T-cell (primary cell): Measurements from ENCODE around the gene SATB2. TPM values are rescaled to one million over a fixed set of nuclear protein-coding genes. Genes with fewer than 3 reads are reported as not detected.

Experiments used
- ATAC-seq, 4 experiments: fragments of 200-7000 bp in 3 of 4; fragments of 150-1000 bp in 1 of 4; cut with Tn5 transposase; replicated peaks in 1 of 4; 1 replicate in 3 of 4; 2 replicates in 1 of 4; pipeline ENCODE4 v1.10.0; 2021; ENCODE audit warnings: moderate library complexity in 3 of 4, mild to moderate bottlenecking in 2 of 4, moderate number of reproducible peaks in 1 of 4
- CTCF ChIA-PET, 2 donors: fragments of 300-600 bp; sonication (Branson Sonifier 250); formaldehyde crosslinking; loops; one replicate each; lab custom pipeline; 2022; ENCODE audit warnings: antibody characterized with exemption in 2 of 2; lab: Charles Lee
- POLR2A ChIA-PET, 2 donors: fragments of 300-600 bp; sonication (Branson Sonifier 250); formaldehyde crosslinking; loops; one replicate each; lab custom pipeline; 2022; ENCODE audit warnings: antibody characterized with exemption in 2 of 2; lab: Charles Lee
- DNase-seq, 35 experiments: peaks; one replicate each; pipeline versions ENCODE4 v3.0.0 to v3.0.0-alpha.2; 2013 to 2023
- H3K27ac ChIP-seq: one replicate; pipeline ENCODE4 v1.5.1; 2013; ENCODE audit warnings: low read length
- H3K27me3 ChIP-seq, 2 experiments: replicated peaks in 1 of 2; 1 replicate in 1 of 2; 2 replicates in 1 of 2; pipeline versions ENCODE4 v1.6.1 to v1.7.0; 2013; ENCODE audit warnings: low read length in 1 of 2, mixed read lengths in 1 of 2; ENCODE audit not compliant: control insufficient read depth in 2 of 2, insufficient read depth in 2 of 2; ENCODE audit errors: extremely low read depth in 1 of 2
- H3K36me3 ChIP-seq, 2 donors: 1 replicate in 1 of 2; 2 replicates in 1 of 2; pipeline versions ENCODE4 v1.6.1 to v1.7.0; 2013; ENCODE audit warnings: low read length in 1 of 2; ENCODE audit not compliant: control insufficient read depth in 2 of 2, insufficient read depth in 1 of 2; ENCODE audit errors: extremely low read depth in 1 of 2
- H3K4me1 ChIP-seq, 2 experiments: 1 replicate in 1 of 2; 2 replicates in 1 of 2; pipeline versions ENCODE4 v1.6.1 to v1.7.0; 2013; ENCODE audit warnings: low read length in 2 of 2, mixed read lengths in 1 of 2; ENCODE audit not compliant: insufficient read depth in 2 of 2, control insufficient read depth in 1 of 2; ENCODE audit errors: extremely low read depth in 1 of 2
- H3K4me3 ChIP-seq, 2 donors: 1 replicate in 1 of 2; 2 replicates in 1 of 2; pipeline versions ENCODE4 v1.5.1 to v1.7.0; 2013; ENCODE audit warnings: mild to moderate bottlenecking in 2 of 2, low read length in 1 of 2, moderate library complexity in 1 of 2; ENCODE audit not compliant: control insufficient read depth in 1 of 2; ENCODE audit errors: extremely low read depth in 1 of 2
- H3K9me3 ChIP-seq: 2 replicates; pipeline ENCODE4 v1.7.0; 2013
- H3K27ac Mint-ChIP-seq, 2 donors: one replicate each; pipeline ENCODE4 v1.8.0; 2020 to 2021; ENCODE audit warnings: mild to moderate bottlenecking in 2 of 2, mixed read lengths in 2 of 2
- H3K27me3 Mint-ChIP-seq, 2 donors: one replicate each; pipeline ENCODE4 v1.8.0; 2021 to 2022; ENCODE audit warnings: mixed read lengths in 2 of 2
- H3K36me3 Mint-ChIP-seq: one replicate; pipeline ENCODE4 v1.8.0; 2021; ENCODE audit warnings: mixed read lengths
- H3K4me1 Mint-ChIP-seq, 3 donors: one replicate each; pipeline ENCODE4 v1.8.0; 2020 to 2022; ENCODE audit warnings: mixed read lengths in 3 of 3, mild to moderate bottlenecking in 1 of 3
- H3K4me3 Mint-ChIP-seq, 3 donors: one replicate each; pipeline ENCODE4 v1.8.0; 2020 to 2022; ENCODE audit warnings: mild to moderate bottlenecking in 3 of 3, mixed read lengths in 3 of 3, moderate library complexity in 3 of 3
- H3K9me3 Mint-ChIP-seq, 3 donors: one replicate each; pipeline ENCODE4 v1.8.0; 2020 to 2022; ENCODE audit warnings: mixed read lengths in 3 of 3
- WGBS: methylation state at CpG from one replicate; pipeline ENCODE4 v1.1.5; 2013; ENCODE audit warnings: missing lambda C conversion rate; ENCODE audit not compliant: insufficient coverage; 5-methylcytosine and 5-hydroxymethylcytosine counted together
- total RNA-seq, 35 experiments: library from RNA in 6 of 35; stranded (reverse) in 6 of 35; fragments of 120-200 nt in 1 of 35; gene quantifications; one replicate each; pipeline versions ENCODE4 v1.2.1 to v1.2.4 and lab custom pipeline; 2013 to 2026

The SATB2 gene
- total RNA-seq, 5 donors from 2014 or later (not counting 1 experiment from before 2014, with no cell fraction given) = 0.15 to 0.54 (median 0.23) TPM

- DNase-seq = no peak
- no peaks in the 10 kb centered on the region for H3K9me3 ChIP-seq
- no peaks in the 10 kb centered on the region for H3K36me3 ChIP-seq
- H3K27ac ChIP-seq = no peak overlapping the region
- Mint-ChIP-seq H3K27ac (no peak overlapping the region), H3K9me3 (peaks cover 0 to 2% (median 0%) of the 10 kb centered on the region in 3 donors), H3K27me3 (peaks cover 84 to 90% of the 10 kb centered on the region in 2 donors), H3K36me3 (no peaks in the 10 kb centered on the region), H3K4me1 (peaks cover 24 to 28% (median 26%) of the 10 kb centered on the region in 3 donors), H3K4me3 (no peak overlapping the region)
- peaks cover 20 to 70% of the 10 kb centered on the region in 2 experiments for H3K27me3 ChIP-seq
- 4% methylated on average over 24 of the region's 35 CpGs for WGBS
- CTCF ChIA-PET = interaction anchor here (0.5 to 1.8 kb wide), 2 partner anchors 14 to 1157 kb away, joined by 3 to 4 read pairs; no protein-coding TSS in a partner anchor
- POLR2A ChIA-PET = no interaction called here
- H3K4me1 ChIP-seq = peaks cover 0 to 32% of the 10 kb centered on the region in 2 experiments
- no peak overlapping the region for H3K4me3 ChIP-seq
- ATAC-seq = peak in 3 of 4 experiments; percentile 22 to 64 (median 43)
Measured at GRCh38 chr2:199471443-199472057, 13.8 kb upstream of the SATB2 start.

GRCh38 chr2:199470672-199471442 lies 13.1 kb upstream of the SATB2 start:
- peaks cover 23 to 77% of the 10 kb centered on the region in 2 experiments for H3K27me3 ChIP-seq
- H3K36me3 Mint-ChIP-seq = no peaks in the 10 kb centered on the region
- 11% methylated on average over 43 of the region's 48 CpGs for WGBS
- H3K27ac Mint-ChIP-seq = no peak overlapping the region
- ChIA-PET POLR2A (interaction anchor here in 1 of 2 donors (0.5 kb wide), 1 partner anchor 16 kb away, joined by 4 read pairs; no protein-coding TSS in a partner anchor), CTCF (interaction anchor here in 1 of 2 donors (1.8 kb wide), 1 partner anchor 14 kb away, joined by 4 read pairs; no protein-coding TSS in a partner anchor)
- peaks cover 24 to 31% (median 26%) of the 10 kb centered on the region in 3 donors for H3K4me1 Mint-ChIP-seq
- ATAC-seq (no peak), DNase-seq (no peak)
- peak overlapping the region in 1 of 3 donors; percentile 66 for H3K4me3 Mint-ChIP-seq
- H3K9me3 Mint-ChIP-seq = peaks cover 0 to 6% (median 0%) of the 10 kb centered on the region in 3 donors
- H3K36me3 ChIP-seq = no peaks in the 10 kb centered on the region
- peaks cover 0 to 32% of the 10 kb centered on the region in 2 experiments for H3K4me1 ChIP-seq
- H3K27ac ChIP-seq = no peak overlapping the region
- H3K9me3 ChIP-seq = no peaks in the 10 kb centered on the region
- peaks cover 84 to 91% of the 10 kb centered on the region in 2 donors for H3K27me3 Mint-ChIP-seq
- no peak overlapping the region for H3K4me3 ChIP-seq

- ChIA-PET CTCF (no interaction called here), POLR2A (interaction anchor here in 1 of 2 donors (0.5 kb wide), 1 partner anchor 16 kb away, joined by 4 read pairs; no protein-coding TSS in a partner anchor)
- Mint-ChIP-seq H3K4me1 (peaks cover 24 to 31% (median 26%) of the 10 kb centered on the region in 3 donors), H3K27me3 (peaks cover 87 to 93% of the 10 kb centered on the region in 2 donors), H3K4me3 (peak overlapping the region in 1 of 3 donors; percentile 66), H3K9me3 (peaks cover 0 to 6% (median 0%) of the 10 kb centered on the region in 3 donors), H3K27ac (no peak overlapping the region), H3K36me3 (no peaks in the 10 kb centered on the region)
- H3K4me3 ChIP-seq = no peak overlapping the region
- WGBS = 12% methylated on average over 5 of the region's 11 CpGs
- H3K4me1 ChIP-seq = peaks cover 0 to 32% of the 10 kb centered on the region in 2 experiments
- H3K9me3 ChIP-seq = no peaks in the 10 kb centered on the region
- DNase-seq (no peak), ATAC-seq (no peak)
- H3K27ac ChIP-seq = no peak overlapping the region
- no peaks in the 10 kb centered on the region for H3K36me3 ChIP-seq
- H3K27me3 ChIP-seq = peaks cover 23 to 76% of the 10 kb centered on the region in 2 experiments
Measured at GRCh38 chr2:199470361-199470671, 12.6 kb upstream of the SATB2 start.

GRCh38 chr2:199469514-199470360 lies 12.0 kb upstream of the SATB2 start:
- H3K27me3 Mint-ChIP-seq = peaks cover 87 to 93% of the 10 kb centered on the region in 2 donors
- DNase-seq = no peak
- peaks cover 2% of the 10 kb centered on the region for H3K36me3 Mint-ChIP-seq
- peak overlapping the region in 1 of 3 donors; percentile 66 for H3K4me3 Mint-ChIP-seq
- peaks cover 0 to 6% (median 0%) of the 10 kb centered on the region in 3 donors for H3K9me3 Mint-ChIP-seq
- WGBS = 6% methylated on average over 16 of the region's 30 CpGs
- CTCF ChIA-PET = no interaction called here
- peaks cover 30 to 31% (median 30%) of the 10 kb centered on the region in 3 donors for H3K4me1 Mint-ChIP-seq
- Histone ChIP-seq H3K4me1 (peaks cover 0 to 32% of the 10 kb centered on the region in 2 experiments), H3K4me3 (no peak overlapping the region), H3K27ac (no peak overlapping the region), H3K36me3 (no peaks in the 10 kb centered on the region), H3K27me3 (peaks cover 26 to 74% of the 10 kb centered on the region in 2 experiments), H3K9me3 (no peaks in the 10 kb centered on the region)
- no peak overlapping the region for H3K27ac Mint-ChIP-seq
- POLR2A ChIA-PET = interaction anchor here in 1 of 2 donors (0.5 to 0.7 kb wide), 2 partner anchors 15 to 1520 kb away, joined by 3 to 4 read pairs; no protein-coding TSS in a partner anchor
- no peak for ATAC-seq

GRCh38 chr2:199468561-199469513 lies 11.1 kb upstream of the SATB2 start:
- peak overlapping the region in 2 of 3 donors; percentile 37 to 66 for H3K4me3 Mint-ChIP-seq
- 8% methylated on average over 23 of the region's 55 CpGs for WGBS
- peaks cover 3 to 41% of the 10 kb centered on the region in 2 experiments for H3K4me1 ChIP-seq

More at GRCh38 chr2:199468561-199469513, 11.1 kb upstream of the SATB2 start:
- POLR2A ChIA-PET = interaction anchor here in 1 of 2 donors (0.7 kb wide), 1 partner anchor 1519 kb away, joined by 3 read pairs; no protein-coding TSS in a partner anchor
- H3K27me3 ChIP-seq = peaks cover 23 to 83% of the 10 kb centered on the region in 2 experiments
- Mint-ChIP-seq H3K36me3 (peaks cover 2% of the 10 kb centered on the region), H3K27ac (peak overlapping the region in 1 of 2 donors; percentile 43), H3K4me1 (peaks cover 31 to 33% (median 32%) of the 10 kb centered on the region in 3 donors), H3K9me3 (peaks cover 0 to 6% (median 0%) of the 10 kb centered on the region in 3 donors), H3K27me3 (peaks cover 78 to 92% of the 10 kb centered on the region in 2 donors)
- peak in 3 of 4 experiments; percentile 22 to 42 (median 35) for ATAC-seq
- no peaks in the 10 kb centered on the region for H3K9me3 ChIP-seq
- H3K27ac ChIP-seq = no peak overlapping the region
- peak overlapping the region in 1 of 2 donors; percentile 33 for H3K4me3 ChIP-seq
- no peak for DNase-seq
- CTCF ChIA-PET = interaction anchor here in 1 of 2 donors (0.6 kb wide), 1 partner anchor 1059 kb away, joined by 5 read pairs; no protein-coding TSS in a partner anchor
- H3K36me3 ChIP-seq = no peaks in the 10 kb centered on the region
